Stimulated activated naive CD4-positive, alpha-beta T cell (primary cell): ENCODE data around the gene DQX1.
"Not testable (repeated sequence)": the region's sequence is repeated elsewhere in the genome, so short reads cannot be mapped to it uniquely, and the experiment has no call there.

Source experiments
- DNase-seq, 6 experiments: peaks; one replicate each; lab custom pipeline; 2025; lab: John Stamatoyannopoulos, UW

Gene DQX1

GRCh38 chr2:74493546-74493945, 32.5 kb downstream of the DQX1 start:
- no peak for DNase-seq

- no peak for DNase-seq
Observed at GRCh38 chr2:74491648-74492544, 34.1 kb downstream of the DQX1 start.

- no peak for DNase-seq
Observed at GRCh38 chr2:74489906-74490305, 36.1 kb downstream of the DQX1 start.

GRCh38 chr2:74488643-74489481, 37.2 kb downstream of the DQX1 start:
- DNase-seq, result no peak

GRCh38 chr2:74486141-74486540, 39.9 kb downstream of the DQX1 start:
- DNase-seq, result no peak

- DNase-seq, result not testable (repeated sequence)
Observed at GRCh38 chr2:74483675-74484164, 42.3 kb downstream of the DQX1 start.

- DNase-seq, result peak; percentile 88 to 98 (median 95)
Observed at GRCh38 chr2:74482801-74483674, 43.0 kb downstream of the DQX1 start, which contains the start of the genes CCDC142 and TTC31. CCDC142 (minus strand) TSS chr2:74482998; CDS start chr2:74482837, 161 bp downstream. TTC31 (plus strand) TSS chr2:74483081; CDS start chr2:74483096, 15 bp downstream.

- DNase-seq, result peak in 3 of 6 experiments; percentile 38 to 74 (median 62)
Observed at GRCh38 chr2:74481961-74482800, 43.9 kb downstream of the DQX1 start.

GRCh38 chr2:74481431-74481830, 44.6 kb downstream of the DQX1 start:
- no peak for DNase-seq

- no peak for DNase-seq
Observed at GRCh38 chr2:74474899-74475298, 51.1 kb downstream of the DQX1 start.

GRCh38 chr2:74474481-74474880, 51.5 kb downstream of the DQX1 start:
- no peak for DNase-seq

GRCh38 chr2:74472945-74473258, 53.1 kb downstream of the DQX1 start:
- DNase-seq, result no peak

GRCh38 chr2:74472086-74472944, 53.7 kb downstream of the DQX1 start, which contains the start of gene MRPL53:
MRPL53 (minus strand) TSS chr2:74472680; CDS start chr2:74472660, 20 bp downstream.
- peak; percentile 88 to 96 (median 94) for DNase-seq

- peak in 1 of 6 experiments; percentile 42 for DNase-seq
Observed at GRCh38 chr2:74471332-74472065, 54.5 kb downstream of the DQX1 start.

- DNase-seq, result not testable (repeated sequence)
Observed at GRCh38 chr2:74470742-74471141, 55.3 kb downstream of the DQX1 start.
